ENCODE results near the gene KANK4. TPM values are rescaled to one million over a fixed set of nuclear protein-coding genes. Genes with fewer than 3 reads are reported as not detected.

Gene KANK4
- total RNA-seq, 2 experiments from 2014 or later, result not detected

GRCh38 chr1:62307895-62308492 is 11.2 kb downstream of the KANK4 start:
- Mint-ChIP-seq H3K4me1 (ENCODE audit: low read depth) (no peaks in the 10 kb centered on the region), H3K27ac (no peak overlapping the region), H3K4me3 (no peak overlapping the region), H3K27me3 (no peaks in the 10 kb centered on the region), H3K9me3 (no peaks in the 10 kb centered on the region), H3K36me3 (ENCODE audit: low read depth) (no peaks in the 10 kb centered on the region)
- TF ChIP-seq, protein P1, sequence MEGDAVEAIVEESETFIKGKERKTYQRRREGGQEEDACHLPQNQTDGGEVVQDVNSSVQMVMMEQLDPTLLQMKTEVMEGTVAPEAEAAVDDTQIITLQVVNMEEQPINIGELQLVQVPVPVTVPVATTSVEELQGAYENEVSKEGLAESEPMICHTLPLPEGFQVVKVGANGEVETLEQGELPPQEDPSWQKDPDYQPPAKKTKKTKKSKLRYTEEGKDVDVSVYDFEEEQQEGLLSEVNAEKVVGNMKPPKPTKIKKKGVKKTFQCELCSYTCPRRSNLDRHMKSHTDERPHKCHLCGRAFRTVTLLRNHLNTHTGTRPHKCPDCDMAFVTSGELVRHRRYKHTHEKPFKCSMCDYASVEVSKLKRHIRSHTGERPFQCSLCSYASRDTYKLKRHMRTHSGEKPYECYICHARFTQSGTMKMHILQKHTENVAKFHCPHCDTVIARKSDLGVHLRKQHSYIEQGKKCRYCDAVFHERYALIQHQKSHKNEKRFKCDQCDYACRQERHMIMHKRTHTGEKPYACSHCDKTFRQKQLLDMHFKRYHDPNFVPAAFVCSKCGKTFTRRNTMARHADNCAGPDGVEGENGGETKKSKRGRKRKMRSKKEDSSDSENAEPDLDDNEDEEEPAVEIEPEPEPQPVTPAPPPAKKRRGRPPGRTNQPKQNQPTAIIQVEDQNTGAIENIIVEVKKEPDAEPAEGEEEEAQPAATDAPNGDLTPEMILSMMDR (IDR thresholded peaks at IDR 0.05), result no peak
- ATAC-seq, result no peak
- intact Hi-C loops (cut with micrococcal nuclease), result no loop called here
- ChIA-PET POLR2A (no interaction called here), CTCF (no interaction called here)
- no peak for DNase-seq

DNA sequence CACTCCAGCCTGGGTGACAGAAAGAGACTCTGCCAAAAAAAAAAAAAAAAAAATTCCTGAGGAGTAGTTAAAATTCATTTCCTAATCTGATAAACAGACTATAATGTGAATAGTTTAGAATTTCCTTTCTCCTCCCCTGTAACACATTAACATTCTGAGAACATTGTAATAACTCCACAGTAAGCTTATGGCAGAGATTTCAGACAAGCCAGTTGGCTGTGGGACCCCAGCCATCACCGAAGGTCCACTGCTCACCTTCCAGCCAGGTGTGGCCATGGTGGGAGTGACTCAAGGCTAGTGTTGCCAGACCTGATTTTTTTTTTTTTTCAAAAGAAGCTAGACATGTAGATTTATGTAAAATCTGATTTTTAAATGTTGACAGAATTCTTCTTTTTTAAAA is 11.8 kb downstream of the KANK4 start:
- intact Hi-C loops (cut with micrococcal nuclease), result no loop called here
- ATAC-seq, result no peak
- no peaks in the 10 kb centered on the region for H3K36me3 Mint-ChIP-seq (ENCODE audit: low read depth)
- H3K27ac Mint-ChIP-seq, result no peak overlapping the region
- no peak for DNase-seq
- no peaks in the 10 kb centered on the region for H3K9me3 Mint-ChIP-seq
- ChIA-PET CTCF (no interaction called here), POLR2A (no interaction called here)
- TF ChIP-seq, protein P1 (IDR thresholded peaks at IDR 0.05), result no peak
- no peaks in the 10 kb centered on the region for H3K27me3 Mint-ChIP-seq
- no peak overlapping the region for H3K4me3 Mint-ChIP-seq
- no peaks in the 10 kb centered on the region for H3K4me1 Mint-ChIP-seq (ENCODE audit: low read depth)

- TF ChIP-seq, protein P1 (IDR thresholded peaks at IDR 0.05), result no peak
- Mint-ChIP-seq H3K36me3 (ENCODE audit: low read depth) (no peaks in the 10 kb centered on the region), H3K9me3 (no peaks in the 10 kb centered on the region), H3K27me3 (no peaks in the 10 kb centered on the region), H3K4me1 (ENCODE audit: low read depth) (no peaks in the 10 kb centered on the region), H3K27ac (no peak overlapping the region), H3K4me3 (no peak overlapping the region)
- ChIA-PET POLR2A (no interaction called here), CTCF (no interaction called here)
- intact Hi-C loops (cut with micrococcal nuclease), result no loop called here
- no peak for ATAC-seq
- no peak for DNase-seq
These were observed 13.2 kb downstream of the KANK4 start for GRCh38 chr1:62306065-62306464.

DNA sequence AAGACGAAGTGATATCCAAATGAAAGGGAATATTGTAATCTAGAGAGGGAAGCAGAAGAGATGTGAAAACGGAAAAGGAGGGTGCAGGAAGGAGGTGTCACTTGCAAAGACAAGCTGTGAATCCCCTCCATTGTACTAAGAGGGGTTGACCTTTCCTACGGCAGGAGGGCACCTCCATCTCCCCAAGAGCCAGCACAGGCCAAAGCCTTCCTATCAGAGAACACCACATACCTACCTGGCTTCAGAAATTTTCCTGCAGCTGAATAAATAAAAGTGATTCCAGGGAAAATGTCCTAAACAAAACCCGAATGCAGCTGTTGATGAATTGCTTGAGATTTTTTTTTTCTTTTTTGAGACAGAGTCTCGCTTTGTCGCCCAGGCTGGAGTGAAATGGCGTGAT is 14.3 kb downstream of the KANK4 start:
- ATAC-seq, result no peak
- no peak for DNase-seq
- H3K4me3 Mint-ChIP-seq, result no peak overlapping the region
- POLR2A ChIA-PET, result interaction anchor here (0.6 kb wide), 1 partner anchor 21 kb away, joined by 3 read pairs; no protein-coding TSS in a partner anchor
- intact Hi-C loops (cut with micrococcal nuclease), result no loop called here
- no peaks in the 10 kb centered on the region for H3K36me3 Mint-ChIP-seq (ENCODE audit: low read depth)
- H3K9me3 Mint-ChIP-seq, result no peaks in the 10 kb centered on the region
- H3K4me1 Mint-ChIP-seq (ENCODE audit: low read depth), result no peaks in the 10 kb centered on the region
- no peaks in the 10 kb centered on the region for H3K27me3 Mint-ChIP-seq
- CTCF ChIA-PET, result no interaction called here
- no peak overlapping the region for H3K27ac Mint-ChIP-seq
- TF ChIP-seq, protein P1 (IDR thresholded peaks at IDR 0.05), result no peak

DNA sequence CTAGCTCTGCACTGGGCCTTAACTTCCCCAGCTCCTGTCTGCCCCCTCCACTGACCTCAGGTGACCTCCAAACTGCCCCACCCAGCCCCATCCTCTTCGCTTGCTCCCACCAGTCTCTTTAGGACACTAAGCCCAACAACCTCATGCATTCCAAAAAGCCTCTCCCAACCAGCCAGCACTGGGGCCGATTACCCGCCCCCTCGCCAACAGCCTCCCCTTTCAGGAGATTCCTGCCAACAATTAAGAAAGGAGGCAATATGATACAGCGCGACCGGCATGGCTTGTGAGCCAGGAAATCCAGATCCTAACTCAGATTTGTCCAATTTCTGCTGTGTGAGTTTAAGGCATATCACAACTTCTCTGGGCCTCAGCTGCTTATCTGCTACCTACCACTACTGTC is 14.7 kb downstream of the KANK4 start:
- Mint-ChIP-seq H3K9me3 (no peaks in the 10 kb centered on the region), H3K27me3 (no peaks in the 10 kb centered on the region), H3K4me1 (ENCODE audit: low read depth) (no peaks in the 10 kb centered on the region), H3K27ac (no peak overlapping the region), H3K36me3 (ENCODE audit: low read depth) (no peaks in the 10 kb centered on the region), H3K4me3 (no peak overlapping the region)
- ATAC-seq (no peak), DNase-seq (no peak)
- TF ChIP-seq, protein P1 (IDR thresholded peaks at IDR 0.05), result no peak
- ChIA-PET POLR2A (interaction anchor here (0.6 kb wide), 2 partner anchors 8 to 20 kb away, joined by 3 read pairs; no protein-coding TSS in a partner anchor), CTCF (no interaction called here)
- intact Hi-C loops (cut with micrococcal nuclease), result no loop called here
